T1000 (cell line): ENCODE measurements around the gene ITFG1.

Experiments
- DNase-seq: peaks from one replicate; lab custom pipeline; 2025; ENCODE audit warnings: mixed read lengths; lab: John Stamatoyannopoulos, UW

ITFG1 gene

DNA sequence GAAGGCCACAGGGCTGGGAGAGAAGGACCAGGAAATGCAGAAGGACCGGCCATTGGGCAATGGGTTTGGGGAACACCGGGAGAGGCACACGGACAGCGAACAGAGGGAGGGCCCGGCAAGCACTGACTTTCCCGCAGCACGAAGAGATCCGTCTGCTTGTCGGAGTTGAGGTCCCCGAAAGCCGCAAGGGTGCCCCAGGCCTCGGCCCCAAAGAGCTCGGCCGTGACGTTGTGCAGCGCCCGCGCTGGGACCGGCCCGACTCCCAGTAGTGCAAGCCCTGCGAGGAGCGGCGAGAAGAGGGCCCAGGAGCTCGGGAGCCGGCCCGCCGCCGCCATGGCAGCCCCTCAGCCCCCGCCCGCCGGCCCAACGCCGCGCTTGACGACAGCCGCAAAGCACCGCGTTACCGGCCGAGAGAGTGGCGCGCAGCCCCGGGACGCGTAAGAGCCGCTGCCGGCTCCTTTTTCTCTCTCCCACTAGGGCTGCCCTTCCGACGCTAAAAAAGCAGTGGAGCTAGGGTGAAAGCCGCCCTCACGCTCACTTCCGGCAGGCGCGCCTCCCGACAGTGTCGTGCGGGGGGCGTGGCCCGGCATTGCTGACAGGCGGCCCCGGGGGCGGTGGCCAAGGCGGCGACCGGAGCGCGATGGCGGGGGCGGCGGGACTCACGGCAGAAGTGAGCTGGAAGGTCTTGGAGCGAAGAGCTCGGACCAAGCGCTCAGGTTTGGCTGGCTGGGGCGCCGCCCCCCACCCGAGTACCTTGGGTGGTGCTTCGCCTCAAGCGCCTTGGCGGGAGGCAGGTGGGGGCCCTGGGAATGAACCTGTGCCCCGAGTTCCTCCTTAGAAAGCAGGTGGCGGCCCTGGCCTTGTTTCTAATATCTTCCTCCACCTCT lies at the start of gene ITFG1, which contains the start of gene PHKB:
Gene ITFG1 (minus strand): TSS at position 353 of the 887 bp plus-strand sequence. CDS start 18 bp downstream, at position 335.
Gene PHKB (plus strand): TSS at position 621 of the 887 bp plus-strand sequence. CDS start 20 bp downstream, at position 641.
- DNase-seq: peak; percentile 78

DNA sequence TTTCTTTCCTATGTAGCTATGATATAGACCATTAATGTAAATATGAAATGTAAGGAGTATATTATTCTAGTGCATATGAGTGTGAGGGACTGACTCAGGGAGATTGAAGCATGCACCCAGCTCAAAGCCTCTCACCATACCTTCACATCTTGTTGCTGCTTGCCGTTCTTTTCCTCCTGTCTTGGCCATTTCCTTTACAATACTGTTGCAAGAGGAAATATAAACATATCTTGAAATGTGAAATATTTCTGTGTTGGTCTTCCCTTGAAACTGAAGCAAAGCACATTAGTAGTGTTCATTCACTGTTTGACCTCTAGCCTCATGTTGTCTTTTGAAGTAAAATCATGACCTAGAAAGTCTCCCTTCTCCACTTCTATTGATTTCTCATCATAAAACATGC lies 46.8 kb upstream of the ITFG1 start:
- DNase-seq: no peak

DNA sequence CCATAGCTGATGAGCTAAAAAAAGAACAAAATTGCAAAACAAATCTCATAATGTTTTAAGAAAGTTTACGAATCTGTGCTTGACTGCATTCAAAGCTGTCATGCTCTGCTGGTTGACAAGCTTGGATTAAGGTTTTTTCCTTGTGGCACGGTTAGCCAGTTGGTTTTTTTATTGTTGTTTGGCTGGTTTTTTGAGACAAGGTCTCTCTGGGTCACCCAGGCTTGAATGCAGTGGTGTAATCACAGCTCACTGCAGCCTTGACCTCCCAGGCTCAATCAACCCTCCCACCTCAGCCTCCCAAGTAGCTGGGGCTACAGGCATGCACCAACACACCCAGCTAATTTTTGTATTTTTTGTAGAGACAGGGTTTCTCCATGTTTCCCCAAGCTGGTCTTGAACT lies 45.9 kb upstream of the ITFG1 start:
- DNase-seq: no peak

DNA sequence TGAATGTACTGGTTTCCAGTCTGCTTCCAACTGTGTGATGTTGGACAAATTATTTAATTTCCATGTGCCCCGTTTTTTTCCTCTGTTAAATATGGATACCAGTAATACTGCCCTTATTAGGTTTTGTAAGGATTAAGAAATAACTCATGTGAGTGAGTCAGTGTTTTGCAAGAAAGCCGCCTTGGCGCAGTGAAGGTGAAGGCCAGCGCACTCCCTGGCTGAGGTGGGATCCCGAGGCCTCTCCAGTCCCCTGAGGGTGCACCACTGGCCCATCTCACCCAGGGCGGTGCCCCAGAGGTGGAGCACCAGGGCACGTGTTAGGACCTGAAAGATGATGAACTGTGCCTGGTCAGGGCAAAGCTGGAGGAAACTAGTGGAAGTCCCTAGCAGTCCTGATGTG lies 43.7 kb upstream of the ITFG1 start:
- DNase-seq: no peak

DNA sequence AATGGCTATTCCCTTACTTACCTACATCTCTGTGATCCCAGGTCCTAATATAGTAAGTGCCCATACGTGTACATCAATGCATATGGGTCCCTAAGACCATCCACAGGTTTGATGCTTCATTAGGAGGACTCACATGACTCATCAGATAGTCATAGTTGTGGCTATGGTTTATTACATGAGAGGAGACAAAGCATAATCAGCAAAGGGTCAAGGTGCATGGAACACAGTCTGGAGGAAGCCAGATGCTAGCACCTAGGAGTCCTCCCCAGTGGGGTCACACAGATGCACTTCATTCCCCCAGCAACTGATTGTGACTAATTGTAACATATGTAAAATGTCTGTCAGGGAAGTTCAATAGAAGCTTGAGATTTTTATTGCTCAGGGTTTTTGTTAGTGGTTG lies 43.1 kb upstream of the ITFG1 start:
- DNase-seq: no peak

DNA sequence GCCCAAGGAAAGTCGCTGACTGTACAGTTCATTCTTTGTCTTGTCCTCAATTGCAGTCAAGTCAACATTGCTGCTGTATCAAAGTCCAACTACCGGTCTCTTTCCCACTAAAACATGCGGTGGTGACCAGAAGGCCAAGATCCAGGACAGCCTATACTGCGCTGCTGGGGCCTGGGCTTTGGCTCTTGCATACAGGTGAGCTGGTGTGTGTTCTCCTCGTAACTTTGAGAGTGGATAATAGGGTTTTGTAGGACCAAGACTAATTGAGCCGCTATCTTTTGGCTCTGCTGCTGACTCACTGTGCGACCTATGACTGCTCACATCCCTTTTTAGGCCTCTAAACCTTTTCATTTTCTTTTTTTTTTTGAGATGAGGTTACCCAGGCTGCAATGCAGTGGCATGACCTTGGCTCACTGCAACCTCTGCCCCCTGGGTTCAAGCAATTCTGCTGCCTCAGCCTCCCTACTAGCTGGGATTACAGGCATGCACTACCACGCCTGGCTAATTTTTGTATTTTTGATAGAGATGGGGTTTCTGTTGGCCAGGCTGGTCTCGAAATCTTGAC lies 38.9 kb upstream of the ITFG1 start:
- DNase-seq: no peak

DNA sequence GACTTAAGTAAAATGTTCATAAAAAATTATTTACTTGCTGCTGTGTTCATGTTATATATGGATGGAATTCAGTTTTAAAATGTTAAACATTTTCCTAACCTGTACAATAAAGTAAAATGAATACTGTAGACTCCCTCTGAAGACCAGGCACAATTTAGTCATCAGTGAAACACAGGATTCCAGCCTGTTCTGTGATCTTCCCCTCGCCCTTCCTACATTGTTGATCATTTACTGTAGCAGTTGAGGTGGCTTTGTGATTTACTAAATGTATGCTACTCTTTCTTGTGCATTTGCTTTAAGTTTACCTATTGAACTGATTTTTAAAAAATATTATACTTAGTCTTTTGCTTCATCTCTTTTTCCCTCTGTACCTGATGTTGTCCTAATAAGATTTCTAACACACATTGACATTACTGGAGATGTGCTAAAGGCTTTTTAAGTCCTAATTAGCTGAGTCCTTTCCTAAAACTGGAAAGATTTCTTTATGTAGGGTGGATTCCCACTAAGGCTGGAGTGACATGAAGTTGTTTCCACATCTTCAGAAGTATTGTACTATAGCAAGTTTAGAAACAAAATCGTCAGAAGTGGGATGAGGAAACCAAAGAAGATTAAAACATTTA lies 38.3 kb upstream of the ITFG1 start:
- DNase-seq: no peak

DNA sequence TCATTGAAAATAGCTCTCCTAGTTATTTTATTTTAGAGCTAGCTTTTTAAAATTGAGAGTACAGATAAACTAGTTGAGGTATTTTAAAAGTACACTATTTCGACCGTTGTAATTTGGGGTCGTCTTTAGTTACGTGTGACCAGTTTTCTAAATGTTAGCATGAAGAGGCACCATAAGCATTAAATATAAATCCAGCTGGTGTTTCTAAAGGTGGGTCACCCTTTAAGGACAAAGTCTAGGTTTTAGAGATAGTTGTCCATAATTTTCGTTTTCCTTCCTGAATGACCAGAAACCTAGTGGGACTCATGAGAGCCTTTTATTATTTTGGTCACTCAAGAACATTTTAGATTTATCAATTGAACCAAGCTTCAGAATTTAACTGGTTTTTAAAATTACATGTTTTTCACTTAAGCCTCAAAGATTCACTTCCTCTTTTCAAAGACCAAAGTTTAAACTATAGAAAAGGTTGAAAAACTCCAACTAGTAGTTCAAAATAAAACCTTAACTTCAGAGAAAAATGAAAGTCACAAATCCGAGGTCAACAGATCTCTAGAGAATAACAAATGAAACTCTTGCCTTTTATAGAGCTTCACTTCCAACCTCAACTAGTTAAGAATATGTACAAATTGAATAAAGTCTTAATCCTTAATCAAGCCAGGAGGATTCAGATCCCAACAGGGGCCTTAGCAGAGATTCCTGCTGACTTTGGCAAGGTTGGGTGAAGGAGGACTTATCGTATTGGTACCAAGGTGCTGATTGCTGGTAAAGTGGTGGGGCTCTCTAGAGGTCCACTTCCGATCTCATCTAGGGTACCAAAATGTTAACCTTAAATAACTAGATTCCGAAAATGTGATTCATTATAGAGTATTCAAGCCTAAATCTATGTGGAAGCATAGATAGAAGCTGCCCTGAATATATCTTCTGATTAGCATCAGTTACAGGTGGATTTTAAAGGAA lies 32.8 kb upstream of the ITFG1 start:
- DNase-seq: no peak

DNA sequence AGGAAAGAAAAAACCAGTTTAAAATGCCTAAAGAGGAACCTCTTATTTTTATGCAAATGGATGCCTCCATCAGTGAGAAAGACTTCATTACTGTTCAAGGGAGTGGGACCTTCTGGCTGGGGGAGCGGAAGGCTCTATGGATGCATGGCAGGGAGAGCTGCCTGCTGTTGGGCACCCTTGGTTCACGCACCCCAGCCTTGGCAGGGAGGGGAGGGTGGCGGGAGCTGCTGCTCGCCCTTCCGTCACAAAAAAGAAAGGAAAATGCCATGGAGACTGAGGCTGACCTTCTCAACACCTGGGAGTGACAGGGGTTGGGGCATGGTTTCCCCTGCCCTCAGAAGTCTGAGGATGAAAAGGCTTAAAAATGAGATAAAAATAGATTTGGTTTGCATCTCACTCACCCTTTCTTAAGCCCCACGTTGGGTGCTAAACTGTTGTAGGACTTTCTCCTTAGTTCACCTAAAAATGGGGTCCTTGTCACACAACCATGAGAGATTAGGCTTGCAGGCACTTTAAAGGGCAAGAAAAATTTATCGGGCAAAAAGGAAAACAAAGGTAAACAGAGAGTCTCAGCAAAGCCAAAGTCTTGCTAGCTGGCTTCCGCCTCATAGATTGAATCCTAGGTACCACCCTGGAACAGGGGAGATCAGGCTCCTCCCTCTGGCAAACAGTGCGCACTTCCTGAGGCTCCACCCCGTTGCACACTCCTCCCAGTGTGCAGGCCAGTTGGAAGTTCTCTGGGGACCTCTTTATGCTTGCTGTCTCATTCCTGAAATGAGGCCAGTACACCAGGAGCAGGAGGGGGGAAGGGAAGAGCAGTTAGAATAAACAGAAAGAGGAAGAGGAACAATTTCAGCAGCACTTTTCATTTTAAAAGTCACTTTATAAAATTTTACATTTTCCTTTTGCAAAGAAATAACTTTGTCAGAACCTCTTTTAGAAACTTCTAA lies 31.8 kb upstream of the ITFG1 start:
- DNase-seq: peak; percentile 48

DNA sequence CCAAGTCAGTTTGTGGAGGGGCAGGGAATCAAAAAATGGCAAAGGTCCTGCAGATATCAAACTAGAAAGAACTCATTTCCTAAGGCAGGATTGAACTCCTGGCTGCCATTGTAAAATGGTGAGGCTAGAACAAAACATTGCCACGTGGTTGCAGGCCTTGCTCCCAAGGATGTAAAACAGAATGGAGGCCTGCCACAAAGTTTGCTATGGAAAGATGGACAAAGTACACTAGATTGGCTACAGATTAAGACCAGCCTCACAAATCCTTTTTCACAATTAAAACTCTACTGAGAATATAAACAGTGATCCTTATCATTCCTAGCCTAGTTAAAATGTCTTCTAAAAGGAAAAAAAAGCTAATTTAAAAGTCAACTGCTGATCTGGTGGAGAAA lies 31.2 kb upstream of the ITFG1 start:
- no peak for DNase-seq

DNA sequence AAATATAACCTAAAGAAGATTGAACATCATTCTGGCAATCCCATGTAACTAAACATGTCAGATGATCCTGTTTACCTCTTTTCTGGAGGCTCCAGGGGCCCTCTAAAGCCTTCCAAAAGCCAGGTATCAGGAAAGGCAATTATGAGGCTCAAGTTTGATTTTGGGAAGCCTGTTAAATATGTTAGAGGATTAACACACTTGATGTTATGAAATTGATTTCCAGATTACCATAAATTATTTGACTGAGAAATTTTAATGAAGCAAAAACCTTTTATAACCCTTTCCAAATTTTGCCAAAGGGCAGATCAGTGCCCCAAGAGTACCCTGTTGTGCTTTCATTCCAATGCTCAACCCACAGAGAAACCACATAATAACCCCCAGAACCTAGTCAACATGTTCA lies 29.6 kb upstream of the ITFG1 start:
- DNase-seq: no peak

DNA sequence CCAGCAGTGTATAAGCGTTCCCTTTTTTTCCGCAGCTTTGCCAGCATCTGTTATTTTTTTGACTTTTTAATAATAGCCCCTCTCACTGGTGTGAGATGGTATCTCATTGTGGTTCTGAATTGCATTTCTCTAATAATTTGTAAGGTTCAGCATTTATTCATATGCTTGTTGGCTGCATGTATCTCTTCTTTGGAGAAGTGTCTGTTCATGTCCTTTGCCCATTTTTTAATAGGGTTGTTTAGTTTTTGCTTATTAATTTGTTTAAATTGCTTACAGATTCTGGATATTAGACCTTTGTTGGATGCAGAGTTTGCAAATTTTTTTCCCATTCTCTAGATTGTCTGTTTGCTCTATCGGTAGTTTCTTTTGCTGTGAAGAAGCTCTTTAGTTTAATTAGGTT lies 27.2 kb upstream of the ITFG1 start:
- no peak for DNase-seq

DNA sequence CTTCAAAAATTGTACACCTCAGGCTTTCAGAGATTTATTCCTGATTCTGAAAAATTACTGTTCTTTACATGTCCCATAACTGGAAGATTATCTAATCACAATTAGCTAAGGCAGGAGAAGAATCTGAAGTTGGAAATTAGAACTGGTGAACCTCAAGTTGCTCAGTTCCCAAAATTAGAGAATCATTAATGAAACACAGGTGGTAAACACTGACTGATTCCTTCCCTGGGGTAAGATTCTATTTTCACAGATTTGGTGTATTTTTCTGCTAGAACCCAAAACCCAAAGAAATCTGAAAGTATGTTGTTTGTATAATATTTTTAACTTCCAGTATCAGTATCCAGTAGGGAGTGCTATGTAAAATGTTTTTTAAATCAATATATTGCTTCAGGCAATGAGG lies 26.0 kb upstream of the ITFG1 start:
- no peak for DNase-seq

DNA sequence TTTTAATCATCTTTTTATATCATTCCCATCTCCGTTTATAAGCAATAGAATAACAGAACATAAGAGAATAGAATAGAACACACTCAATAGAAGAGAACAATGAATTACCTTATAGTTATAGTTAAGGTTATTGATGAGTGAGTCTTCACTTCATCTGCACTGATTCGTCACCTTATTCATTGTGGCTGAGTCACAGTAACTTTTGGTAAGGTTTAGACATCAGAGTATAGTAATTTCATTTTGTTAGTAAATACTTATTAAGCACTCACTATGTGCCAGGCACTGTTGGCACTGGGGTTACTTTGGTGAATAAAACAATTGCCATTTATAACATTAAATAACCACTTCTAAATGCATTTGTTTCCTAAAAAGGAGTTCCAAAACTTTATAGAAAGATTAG lies 22.8 kb upstream of the ITFG1 start:
- no peak for DNase-seq

DNA sequence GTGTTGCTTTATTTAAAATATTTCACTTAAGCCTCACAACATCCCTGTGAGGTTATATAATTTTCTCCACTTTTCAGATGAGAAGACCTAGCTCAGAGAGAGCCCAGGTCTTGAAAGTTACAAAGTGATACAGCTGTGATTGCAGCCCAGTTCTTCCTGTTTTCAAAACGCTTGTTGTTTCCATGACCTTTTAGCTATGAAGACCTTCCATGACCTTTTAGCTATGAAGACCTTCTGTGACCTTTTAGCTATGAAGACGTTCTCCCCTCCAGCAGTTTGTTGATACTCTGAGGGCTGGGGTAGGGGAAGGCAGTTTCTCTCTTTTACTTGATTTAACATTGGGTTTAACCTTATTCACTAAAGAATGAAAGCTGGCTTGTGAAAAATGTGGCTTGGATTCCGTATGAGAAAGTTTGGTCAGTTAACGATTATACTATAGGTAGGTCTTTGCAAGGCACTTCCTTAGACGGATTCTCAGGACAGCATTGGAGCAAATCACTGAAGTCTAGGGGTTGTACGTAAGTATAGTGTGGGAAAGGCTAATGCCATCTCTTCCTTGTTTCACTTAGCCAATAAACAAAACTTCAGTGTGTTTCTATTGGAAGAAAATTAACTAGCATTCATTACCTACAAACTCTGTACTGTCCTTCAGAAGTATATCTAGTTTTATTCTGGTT lies 21.0 kb upstream of the ITFG1 start:
- no peak for DNase-seq

DNA sequence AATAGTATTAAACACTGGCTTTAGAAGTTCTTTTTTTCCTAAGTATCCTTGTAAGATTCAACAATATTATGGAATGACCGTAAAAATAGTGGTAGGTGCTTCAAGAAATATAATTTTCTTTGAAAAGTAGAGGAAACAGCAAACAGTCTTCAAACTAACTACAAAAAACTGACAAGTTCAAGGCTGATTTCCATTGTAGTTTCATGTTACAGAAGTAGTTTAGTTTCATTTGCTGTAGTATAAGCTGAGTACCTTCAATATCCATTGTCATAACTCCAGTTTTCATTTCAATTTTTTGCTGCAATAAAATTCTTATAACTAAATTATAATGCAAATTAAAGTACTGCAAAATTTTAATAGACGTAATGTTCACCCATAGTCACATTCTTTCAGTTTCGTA lies 19.5 kb upstream of the ITFG1 start:
- no peak for DNase-seq

DNA sequence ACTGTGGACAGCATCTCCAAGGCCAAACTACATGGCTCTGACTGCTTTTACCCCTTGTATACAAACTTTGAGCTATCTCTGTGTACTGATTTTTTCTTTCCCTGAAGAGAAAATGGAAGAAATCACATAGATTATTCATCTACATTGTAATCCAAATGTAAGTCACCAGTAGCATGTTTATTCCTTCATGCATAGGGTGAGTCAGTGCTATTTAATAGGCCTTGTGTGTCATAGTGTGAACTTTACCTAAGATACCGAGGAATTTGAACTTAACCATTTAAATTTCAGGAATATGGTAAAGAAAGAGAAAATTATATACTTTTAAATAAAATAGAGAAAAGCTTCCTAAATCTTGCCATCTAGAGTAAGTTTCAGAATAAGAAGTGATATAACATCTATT lies 16.8 kb upstream of the ITFG1 start:
- DNase-seq: no peak

DNA sequence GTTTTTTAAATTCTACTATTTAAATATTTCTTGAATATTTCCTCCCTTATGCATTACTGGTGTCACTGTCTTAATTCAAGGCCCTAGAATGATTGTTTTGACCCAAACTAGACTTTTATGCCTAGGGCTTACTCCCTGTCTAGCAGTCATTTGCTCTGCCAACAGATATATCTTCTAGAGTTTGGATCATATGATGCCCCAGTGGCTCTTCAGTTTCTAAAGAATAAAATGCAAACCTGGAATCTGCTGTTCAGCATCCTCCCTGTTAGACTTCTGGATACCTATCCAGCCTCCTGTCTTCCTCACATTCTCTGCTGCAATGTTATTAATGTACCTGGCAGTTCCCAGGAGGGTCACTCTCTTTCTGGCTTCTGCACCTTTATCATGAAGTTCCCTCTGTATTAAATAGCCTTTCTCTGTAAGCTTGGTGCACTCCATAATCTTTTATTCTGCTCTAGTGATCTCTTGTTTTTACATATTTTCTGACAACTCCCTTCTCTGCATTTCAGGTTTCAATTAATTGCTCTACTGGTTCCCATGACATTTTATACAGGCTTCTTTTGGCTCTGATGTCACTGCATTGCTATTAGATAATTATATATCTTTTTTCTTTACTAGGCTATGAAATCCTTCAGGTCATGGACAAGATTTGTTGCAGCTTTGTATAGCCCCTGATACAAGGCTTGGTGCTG lies 15.9 kb upstream of the ITFG1 start:
- DNase-seq: no peak

DNA sequence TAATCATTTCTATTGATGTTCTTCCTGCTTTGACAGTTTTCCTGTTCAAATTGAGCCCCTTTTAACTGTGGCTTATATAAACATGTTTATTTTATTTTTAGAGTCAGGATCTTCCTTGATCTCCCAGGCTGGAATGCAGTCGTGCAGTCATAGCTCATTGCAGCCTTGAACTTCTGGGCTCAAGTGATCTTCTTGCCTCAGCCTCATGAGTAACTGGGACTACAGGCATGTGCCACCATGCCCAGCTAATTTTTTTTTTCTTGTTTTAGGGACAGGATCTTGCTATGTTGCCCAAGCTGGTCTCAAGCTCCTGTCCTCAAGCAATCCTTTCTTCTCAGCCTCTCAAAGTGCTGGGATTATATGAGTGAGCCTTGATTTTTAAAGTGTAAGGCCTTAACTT lies 14.9 kb upstream of the ITFG1 start:
- no peak for DNase-seq

DNA sequence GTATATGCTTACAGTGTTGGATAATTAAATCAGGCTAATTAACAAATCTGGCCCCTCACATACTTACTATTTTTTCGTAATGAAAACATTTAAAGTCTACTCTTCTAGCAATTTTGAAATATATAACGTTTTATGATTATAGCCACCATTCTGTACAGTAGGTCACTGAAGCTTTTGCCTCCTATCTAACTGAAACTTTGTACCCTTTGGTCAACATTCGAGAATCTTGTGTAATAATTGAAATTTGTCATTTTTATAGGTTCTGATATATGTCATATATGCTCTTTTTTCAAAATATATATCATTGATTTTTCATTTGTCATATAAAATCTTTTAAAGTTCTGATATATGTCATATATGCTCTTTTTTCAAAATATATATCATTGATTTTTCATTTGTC lies 12.9 kb upstream of the ITFG1 start:
- no peak for DNase-seq
